ENCODE measurements around the gene SLX4.

Gene SLX4

GRCh38 chr16:3536851-3537250 is 74.6 kb downstream of the SLX4 start:
- DNase-seq (ENCODE audit: low read depth, low spot score), result no peak
- Histone ChIP-seq H3K27ac (ENCODE audit: low read length) (no peak overlapping the region), H3K27me3 (ENCODE audit: control insufficient read depth, insufficient read depth, low read length) (no peaks in the 10 kb centered on the region), H3K36me3 (ENCODE audit: control insufficient read depth, insufficient read depth, low read length) (peaks cover 8% of the 10 kb centered on the region), H3K9me3 (ENCODE audit: control insufficient read depth, insufficient read depth, low read length) (no peaks in the 10 kb centered on the region), H3K4me3 (ENCODE audit: low read length) (no peak overlapping the region), H3K4me1 (ENCODE audit: control insufficient read depth, insufficient read depth, low read length) (no peaks in the 10 kb centered on the region; the same call in 1 of the 2 replicates)
- no CpG with 5 or more reads among the region's 4 CpGs for WGBS (ENCODE audit: insufficient coverage, insufficient read length)

DNA sequence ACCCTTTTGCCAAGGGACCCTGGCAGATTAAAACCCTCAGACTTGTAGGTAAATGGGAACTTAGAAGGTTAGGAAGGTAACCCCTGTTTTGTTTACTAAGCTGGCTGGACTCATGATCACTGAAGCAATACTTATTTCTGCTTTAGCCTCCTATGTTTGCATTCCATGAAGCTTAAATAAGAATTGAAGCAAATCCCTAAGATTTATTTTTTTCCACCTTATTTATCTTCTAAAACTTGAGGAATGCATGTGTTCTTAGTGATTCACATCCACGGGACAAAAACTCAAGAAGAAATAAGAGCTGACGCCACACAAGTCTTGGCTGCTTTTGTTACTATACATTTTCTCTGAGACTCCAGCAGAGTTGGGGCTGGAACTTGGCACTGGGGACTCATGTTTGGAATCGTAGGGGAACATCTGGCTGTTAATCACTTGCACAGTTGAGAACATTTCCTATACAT is 75.1 kb downstream of the SLX4 start:
- DNase-seq (ENCODE audit: low read depth, low spot score), result no peak

DNA sequence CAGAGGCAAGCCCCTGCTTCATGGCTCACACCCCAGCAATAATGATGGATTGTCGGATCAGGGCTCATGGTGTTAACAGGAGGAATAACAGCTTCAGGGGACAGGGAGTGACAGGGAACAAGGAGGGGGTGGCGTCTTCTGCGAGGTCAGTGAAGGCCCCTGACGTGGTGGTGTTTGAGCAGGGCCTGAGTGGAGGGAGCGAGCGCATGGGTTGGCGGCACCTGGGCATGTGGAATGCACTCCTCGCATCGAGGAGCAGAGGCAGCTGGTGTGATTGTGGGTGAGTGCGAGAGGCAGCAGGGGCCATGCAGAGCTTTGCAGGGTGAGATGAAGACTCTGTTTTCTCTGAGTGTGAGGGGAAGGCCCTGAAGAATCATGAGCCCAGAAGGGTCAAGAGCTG is 77.3 kb downstream of the SLX4 start:
- Histone ChIP-seq H3K4me3 (ENCODE audit: low read length) (no peak overlapping the region), H3K27ac (ENCODE audit: low read length) (no peak overlapping the region), H3K9me3 (ENCODE audit: control insufficient read depth, insufficient read depth, low read length) (no peaks in the 10 kb centered on the region), H3K27me3 (ENCODE audit: control insufficient read depth, insufficient read depth, low read length) (no peaks in the 10 kb centered on the region), H3K36me3 (ENCODE audit: control insufficient read depth, insufficient read depth, low read length) (peaks cover 8% of the 10 kb centered on the region), H3K4me1 (ENCODE audit: control insufficient read depth, insufficient read depth, low read length) (no peaks in the 10 kb centered on the region)
- no peak for DNase-seq (ENCODE audit: low read depth, low spot score)
- WGBS (ENCODE audit: insufficient coverage, insufficient read length), result no CpG with 5 or more reads among the region's 10 CpGs

More for the DNA sequence above, 75.1 kb downstream of the SLX4 start:
- WGBS (ENCODE audit: insufficient coverage, insufficient read length), result no CpG with 5 or more reads among the region's 3 CpGs
- no peak overlapping the region for H3K27ac ChIP-seq (ENCODE audit: low read length)
- no peaks in the 10 kb centered on the region for H3K4me1 ChIP-seq (ENCODE audit: control insufficient read depth, insufficient read depth, low read length)
- H3K36me3 ChIP-seq (ENCODE audit: control insufficient read depth, insufficient read depth, low read length), result peaks cover 8% of the 10 kb centered on the region
- no peaks in the 10 kb centered on the region for H3K9me3 ChIP-seq (ENCODE audit: control insufficient read depth, insufficient read depth, low read length)
- no peak overlapping the region for H3K4me3 ChIP-seq (ENCODE audit: low read length)
- H3K27me3 ChIP-seq (ENCODE audit: control insufficient read depth, insufficient read depth, low read length), result no peaks in the 10 kb centered on the region

- Histone ChIP-seq H3K27ac (ENCODE audit: low read length) (no peak overlapping the region), H3K4me3 (ENCODE audit: low read length) (no peak overlapping the region), H3K36me3 (ENCODE audit: control insufficient read depth, insufficient read depth, low read length) (peaks cover 8% of the 10 kb centered on the region), H3K27me3 (ENCODE audit: control insufficient read depth, insufficient read depth, low read length) (no peaks in the 10 kb centered on the region), H3K4me1 (ENCODE audit: control insufficient read depth, insufficient read depth, low read length) (no peaks in the 10 kb centered on the region), H3K9me3 (ENCODE audit: control insufficient read depth, insufficient read depth, low read length) (no peaks in the 10 kb centered on the region)
- DNase-seq (ENCODE audit: low read depth, low spot score), result no peak
- WGBS (ENCODE audit: insufficient coverage, insufficient read length), result no CpG with 5 or more reads among the region's 12 CpGs
Observed at GRCh38 chr16:3532741-3533140, 78.7 kb downstream of the SLX4 start.

All from iPS DF 6.9 (cell line).